GM18873 (cell line): ENCODE results near the gene TRPV3.
"Not testable (repeated sequence)": the region's sequence is repeated elsewhere in the genome, so short reads cannot be mapped to it uniquely, and the experiment has no call there.

Experiments used
- ATAC-seq: cut with Tn5 transposase; IDR thresholded peaks from one replicate; pipeline ENCODE4 v1.9.1; 2021; ENCODE audit warnings: mild to moderate bottlenecking, moderate library complexity, moderate number of reproducible peaks; ENCODE audit not compliant: unreplicated experiment, low FRiP score

Gene TRPV3

DNA sequence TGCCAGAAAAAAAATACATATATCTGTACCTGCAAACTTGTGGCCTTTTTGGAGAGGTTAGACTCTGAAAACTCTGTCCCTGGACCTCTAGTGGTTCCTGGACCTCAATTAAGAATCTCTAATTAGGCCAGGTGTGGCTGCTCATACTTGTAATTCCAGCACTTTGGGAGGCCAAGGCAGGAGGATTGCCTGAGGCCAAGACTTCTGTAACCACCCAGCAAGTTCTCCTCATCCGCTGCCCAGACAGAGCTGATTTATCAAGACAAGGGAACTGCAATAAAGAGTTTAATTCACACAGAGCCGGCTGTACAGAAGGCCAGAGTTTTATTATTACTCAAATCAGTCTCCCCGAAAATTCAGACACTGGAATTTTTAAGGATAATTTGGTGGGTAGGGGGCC, 77.6 kb downstream of the TRPV3 start:
- no peak for ATAC-seq

DNA sequence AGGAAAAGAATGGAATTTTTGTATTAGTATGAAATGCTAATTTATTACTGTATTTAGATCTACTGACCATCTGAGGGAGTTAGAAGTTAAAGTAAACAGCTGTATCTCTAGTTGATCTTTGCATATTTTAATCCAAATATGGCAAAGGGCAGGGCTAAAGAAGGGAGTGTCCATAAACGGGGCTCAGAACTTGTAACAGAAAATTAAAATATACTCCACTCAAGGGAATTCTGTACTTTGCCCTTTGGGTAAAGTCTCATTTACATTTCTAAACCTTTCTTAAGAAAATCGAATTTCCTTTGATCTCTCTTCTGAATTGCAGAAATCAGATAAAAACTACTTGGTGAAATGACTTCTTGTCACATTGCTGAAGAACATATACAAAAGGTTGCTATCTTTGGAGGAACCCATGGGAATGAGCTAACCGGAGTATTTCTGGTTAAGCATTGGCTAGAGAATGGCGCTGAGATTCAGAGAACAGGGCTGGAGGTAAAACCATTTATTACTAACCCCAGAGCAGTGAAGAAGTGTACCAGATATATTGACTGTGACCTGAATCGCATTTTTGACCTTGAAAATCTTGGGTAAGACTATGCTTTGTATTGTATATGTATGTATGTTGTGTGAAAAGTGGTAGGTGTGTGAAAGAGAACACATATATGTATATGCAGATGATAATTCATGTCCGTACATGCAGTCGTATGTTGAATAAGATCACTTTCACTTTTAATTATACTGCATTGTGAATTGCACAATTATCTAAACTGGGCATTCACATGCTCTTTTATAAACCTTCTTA, 81.6 kb downstream of the TRPV3 start, which contains the start of gene ASPA:
ASPA (plus strand) TSS at position 186 of the 799 bp plus-strand sequence; CDS start at position 349, 163 bp downstream.
- no peak for ATAC-seq

DNA sequence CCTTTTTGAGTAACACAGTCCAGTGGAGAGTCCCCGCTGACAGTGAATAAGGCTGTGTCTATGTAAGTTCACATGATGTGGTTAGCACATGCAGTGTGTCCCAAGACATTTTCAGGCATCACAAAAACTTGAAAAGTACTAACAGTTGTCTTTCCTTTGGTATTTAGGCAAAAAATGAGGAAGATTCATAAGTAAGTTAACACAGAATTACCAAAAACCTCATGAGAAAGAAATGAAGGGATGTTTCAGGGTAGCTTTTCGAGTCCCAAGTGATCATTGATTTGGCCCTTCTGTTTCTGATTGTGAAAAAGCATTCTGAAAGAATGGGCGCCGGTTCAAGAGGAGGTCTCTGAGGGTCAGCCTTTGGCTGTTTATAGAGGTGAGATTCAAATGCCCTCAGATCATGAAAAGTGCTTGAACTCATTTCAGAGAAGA, 82.3 kb downstream of the TRPV3 start:
- ATAC-seq = no peak

DNA sequence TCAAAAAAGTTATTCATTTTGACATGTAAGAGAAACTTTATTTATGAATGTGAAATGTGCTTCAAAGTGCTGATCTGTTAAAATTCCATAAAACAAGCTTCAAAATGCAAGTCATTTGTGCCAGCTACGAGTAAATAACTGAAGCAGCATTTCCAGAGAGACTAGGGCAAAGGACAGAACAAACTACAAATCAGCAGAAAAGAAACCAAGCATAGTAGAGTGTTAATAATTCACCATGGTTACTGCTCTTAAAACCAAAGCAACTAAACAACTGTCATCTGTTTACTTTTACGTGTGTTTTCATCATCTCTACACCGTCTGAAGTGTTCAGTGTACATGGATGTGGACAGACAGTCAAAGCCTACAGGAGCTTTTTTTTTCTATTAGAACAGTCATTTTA, 83.4 kb downstream of the TRPV3 start:
- ATAC-seq = no peak

DNA sequence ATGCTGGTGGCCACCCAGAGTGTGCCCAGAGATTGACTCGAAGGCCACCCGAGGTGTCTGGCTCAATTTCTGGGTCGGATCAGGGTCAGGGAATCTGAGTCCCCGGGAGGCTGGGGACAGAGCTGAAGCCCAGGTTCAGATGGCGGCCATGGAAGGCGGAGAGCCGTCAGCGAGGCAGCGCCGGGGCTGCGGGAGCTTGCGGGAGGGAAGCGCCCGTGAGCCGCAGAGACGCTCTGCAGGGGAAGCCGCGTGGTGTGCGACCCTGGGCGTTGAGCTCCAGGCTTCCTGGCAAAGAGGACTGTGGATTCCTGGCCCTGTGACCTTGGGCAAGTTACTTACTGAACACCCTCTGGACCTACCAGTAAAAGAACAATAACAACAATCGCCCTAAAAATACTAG, 85.5 kb downstream of the TRPV3 start:
- no peak for ATAC-seq

DNA sequence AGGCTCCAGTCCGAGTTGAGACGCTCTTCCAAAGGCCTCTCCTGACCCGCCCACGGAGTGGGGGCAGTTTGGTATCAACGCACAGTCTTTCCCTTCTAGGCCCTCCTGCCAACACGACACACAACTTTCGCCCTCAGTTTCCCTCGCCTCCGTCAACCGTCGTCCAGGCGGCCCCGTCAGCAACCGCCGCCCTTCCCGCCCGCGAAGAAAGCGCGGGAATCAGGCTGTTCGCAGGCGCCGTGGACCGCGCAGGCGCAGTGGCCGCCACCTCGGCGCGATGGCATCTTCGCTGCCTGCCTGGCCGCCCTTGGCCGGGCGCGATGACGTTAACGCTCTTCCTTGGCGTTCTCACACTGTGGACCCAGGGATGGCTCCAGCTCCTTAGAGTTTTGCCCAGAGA, 86.0 kb downstream of the TRPV3 start, which contains the start of gene SPATA22:
SPATA22 (minus strand) TSS at position 221 of the 400 bp plus-strand sequence. CDS start 2,494 bp downstream, outside the sequence.
- no peak for ATAC-seq

DNA sequence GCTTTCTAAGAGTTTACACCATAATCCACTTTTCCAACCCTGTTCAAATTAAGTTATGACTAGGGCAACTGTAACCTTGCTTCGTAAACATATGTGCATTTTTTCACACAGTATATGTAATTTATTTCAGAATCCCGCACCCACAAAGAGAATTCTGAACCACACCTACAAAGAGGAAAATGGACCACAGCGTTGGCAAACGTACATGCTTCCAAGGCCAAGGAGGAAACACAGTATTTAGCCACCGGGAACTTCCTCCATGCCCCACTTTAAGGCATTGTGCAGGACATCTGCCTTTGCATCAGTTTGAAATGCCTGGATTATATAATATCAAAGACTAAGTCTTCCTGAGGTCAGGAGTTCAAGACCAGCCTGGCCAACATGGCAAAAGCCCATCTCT, 88.1 kb downstream of the TRPV3 start:
- no peak for ATAC-seq

DNA sequence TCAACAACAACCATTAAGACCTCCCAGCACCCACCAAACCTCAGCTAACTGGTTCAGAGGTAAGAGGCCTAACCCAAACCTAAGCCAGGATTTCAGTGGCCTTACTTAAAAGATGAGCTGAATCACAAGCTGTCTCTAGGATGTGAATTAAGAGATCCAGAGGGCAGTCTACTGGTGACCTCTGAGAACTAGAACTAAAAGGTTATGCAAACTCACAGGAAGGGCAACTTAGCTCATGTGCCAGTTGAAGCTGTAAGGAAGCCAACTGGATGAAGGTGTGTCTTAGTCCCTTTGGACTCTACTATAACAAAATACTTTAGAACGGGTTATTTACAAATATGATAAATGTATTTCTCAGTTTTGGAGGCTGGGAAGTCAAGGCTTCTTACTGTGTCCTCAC, 91.3 kb downstream of the TRPV3 start:
- ATAC-seq = not testable (repeated sequence)
